Measurements from ENCODE around the gene SDF4.

The SDF4 gene

GRCh38 chr1:1168451-1169411 is 63.1 kb downstream of the SDF4 start:
- Histone ChIP-seq H3K27ac (ENCODE audit: low read length) (no peak overlapping the region), H3K9me3 (ENCODE audit: control insufficient read depth in 1 of 2, low read length in 2 of 2) (no peaks in the 10 kb centered on the region), H3K36me3 (ENCODE audit: control insufficient read depth in 1 of 2, insufficient read depth in 2 of 2, low read length in 2 of 2) (no peaks in the 10 kb centered on the region), H3K4me1 (ENCODE audit: control insufficient read depth in 1 of 2, insufficient read depth in 2 of 2, low read length in 2 of 2) (no peaks in the 10 kb centered on the region), H3K27me3 (ENCODE audit: low read depth, low read length) (peaks cover 13% of the 10 kb centered on the region), H3K4me3 (ENCODE audit: low read depth in 1 of 2, low read length in 2 of 2) (no peak overlapping the region)

- no peak overlapping the region for H3K4me3 ChIP-seq (ENCODE audit: low read depth in 1 of 2, low read length in 2 of 2)
- no peaks in the 10 kb centered on the region for H3K4me1 ChIP-seq (ENCODE audit: control insufficient read depth in 1 of 2, insufficient read depth in 2 of 2, low read length in 2 of 2)
- H3K27ac ChIP-seq (ENCODE audit: low read length), result no peak overlapping the region
- peaks cover 7% of the 10 kb centered on the region for H3K27me3 ChIP-seq (ENCODE audit: low read depth, low read length)
- no peaks in the 10 kb centered on the region for H3K36me3 ChIP-seq (ENCODE audit: control insufficient read depth in 1 of 2, insufficient read depth in 2 of 2, low read length in 2 of 2)
- no peaks in the 10 kb centered on the region for H3K9me3 ChIP-seq (ENCODE audit: control insufficient read depth in 1 of 2, low read length in 2 of 2)
Observed at GRCh38 chr1:1167841-1168450, 63.9 kb downstream of the SDF4 start.

GRCh38 chr1:1167398-1167821 is 64.4 kb downstream of the SDF4 start:
- Histone ChIP-seq H3K9me3 (ENCODE audit: control insufficient read depth in 1 of 2, low read length in 2 of 2) (no peaks in the 10 kb centered on the region), H3K36me3 (ENCODE audit: control insufficient read depth in 1 of 2, insufficient read depth in 2 of 2, low read length in 2 of 2) (no peaks in the 10 kb centered on the region), H3K4me3 (ENCODE audit: low read depth in 1 of 2, low read length in 2 of 2) (no peak overlapping the region), H3K4me1 (ENCODE audit: control insufficient read depth in 1 of 2, insufficient read depth in 2 of 2, low read length in 2 of 2) (no peaks in the 10 kb centered on the region), H3K27me3 (ENCODE audit: low read depth, low read length) (peaks cover 11% of the 10 kb centered on the region), H3K27ac (ENCODE audit: low read length) (no peak overlapping the region)
